CD4-positive, alpha-beta T cell treated with Interleukin-17A for 4 hours (primary cell): ENCODE measurements around the gene CEP43.

Source experiments
- DNase-seq: peaks from one replicate; pipeline ENCODE4 v3.0.0-alpha.2; 2020; ENCODE audit warnings: mixed read lengths

CEP43 gene

DNA sequence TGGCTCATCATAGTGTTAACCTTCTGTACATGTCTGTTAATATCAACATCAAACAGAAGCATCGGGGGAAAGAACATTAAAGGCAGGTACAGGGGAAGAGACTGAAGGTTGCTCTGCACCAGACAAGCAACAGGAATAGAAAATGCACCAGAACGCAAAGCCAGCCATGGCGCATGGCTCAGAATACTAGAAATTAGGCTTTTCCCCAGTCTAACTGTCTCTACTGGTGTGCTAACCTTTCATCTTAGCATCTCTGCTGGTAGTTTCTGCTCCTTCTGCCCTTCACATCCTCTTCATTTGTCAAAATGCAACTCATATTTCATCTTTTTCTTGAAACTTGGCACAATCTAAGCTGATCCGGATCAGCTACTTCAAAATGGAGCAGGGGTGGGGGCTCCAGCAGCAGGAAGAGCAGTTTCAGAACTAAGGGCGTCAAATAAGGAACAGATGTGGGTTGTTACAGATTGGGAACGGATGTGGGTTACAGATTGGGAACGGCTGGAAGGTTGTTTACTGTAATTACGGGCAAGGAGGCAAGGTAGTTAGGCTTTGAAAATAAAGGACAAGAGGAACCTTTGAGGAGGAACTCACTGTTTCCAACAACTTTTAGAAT is 29.7 kb upstream of the CEP43 start:
- peak; percentile 44 for DNase-seq

DNA sequence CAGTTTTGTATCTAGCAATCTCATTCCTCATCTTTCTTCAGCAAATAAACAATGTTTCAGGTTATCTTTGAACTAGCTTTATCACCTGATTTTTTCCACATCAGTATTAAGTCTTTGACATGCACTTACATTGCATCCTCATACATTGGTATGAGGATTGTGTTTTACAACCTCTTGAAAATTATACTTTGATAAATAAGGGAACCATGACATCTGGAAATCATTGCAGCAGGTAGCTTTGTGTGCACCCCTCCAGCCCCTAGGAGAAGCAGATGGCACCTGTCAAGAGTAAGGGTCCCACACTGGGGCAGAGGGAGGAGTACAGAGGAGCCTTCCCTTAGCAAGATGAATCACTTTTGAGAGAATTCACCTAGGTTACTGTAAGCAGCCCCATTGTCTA is 29.1 kb upstream of the CEP43 start:
- DNase-seq, result no peak

DNA sequence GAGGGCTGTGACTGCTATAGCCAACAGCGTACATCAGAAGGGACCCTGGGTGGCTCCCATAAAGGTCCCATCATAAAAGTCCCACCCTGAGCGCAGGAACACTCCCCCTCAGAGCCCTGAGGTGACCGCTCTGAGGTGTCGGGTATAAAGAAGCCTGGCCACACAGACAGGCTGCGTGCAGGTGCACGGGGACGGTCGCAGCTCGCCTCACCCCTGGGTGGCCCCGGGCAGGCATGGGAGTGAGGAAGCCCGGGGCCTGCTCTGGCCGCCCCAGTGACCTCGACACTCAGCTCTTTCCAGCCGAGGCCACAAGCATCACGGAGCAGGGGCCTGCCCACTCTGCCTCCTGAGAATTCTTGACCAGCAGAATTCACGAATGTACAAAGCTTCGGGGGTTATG is 28.4 kb upstream of the CEP43 start:
- no peak for DNase-seq

DNA sequence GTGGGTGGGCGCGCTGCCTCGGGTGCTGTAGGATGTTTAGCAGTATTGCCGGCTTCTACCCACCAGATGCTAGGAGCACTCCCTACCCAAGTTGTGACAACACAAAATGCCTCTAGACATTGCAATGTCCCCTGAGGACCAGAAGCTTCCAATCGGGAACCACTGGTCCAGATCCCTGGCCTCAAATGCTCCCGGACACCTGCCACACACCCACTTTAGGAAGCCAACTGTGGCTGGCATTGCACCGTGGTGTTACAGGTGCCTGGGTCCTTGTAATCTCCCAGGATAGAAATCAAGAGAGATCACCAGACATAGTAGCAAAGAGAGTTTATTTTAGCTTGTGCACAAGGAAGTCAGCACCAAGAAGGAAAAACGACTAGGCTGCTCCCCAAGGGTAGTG is 27.9 kb upstream of the CEP43 start:
- DNase-seq, result no peak

DNA sequence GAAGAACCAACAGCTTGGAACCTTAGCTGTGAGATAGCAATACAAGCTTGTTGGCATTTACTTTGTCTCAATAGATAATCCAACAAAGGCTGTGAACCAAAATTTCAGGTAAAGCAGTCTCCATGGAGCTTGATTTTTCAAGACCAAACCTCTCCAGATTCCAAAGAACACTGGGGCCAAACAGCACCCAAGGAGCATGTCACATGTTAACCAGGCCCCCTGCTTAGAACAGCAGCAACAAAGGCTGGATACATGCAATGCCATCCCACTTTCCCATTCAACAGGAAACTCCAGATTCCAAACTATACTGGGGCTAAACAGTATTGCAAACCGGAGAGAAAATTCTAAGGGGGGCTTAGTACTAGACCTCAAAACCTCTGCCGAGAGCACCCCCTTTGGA is 27.1 kb upstream of the CEP43 start:
- no peak for DNase-seq

DNA sequence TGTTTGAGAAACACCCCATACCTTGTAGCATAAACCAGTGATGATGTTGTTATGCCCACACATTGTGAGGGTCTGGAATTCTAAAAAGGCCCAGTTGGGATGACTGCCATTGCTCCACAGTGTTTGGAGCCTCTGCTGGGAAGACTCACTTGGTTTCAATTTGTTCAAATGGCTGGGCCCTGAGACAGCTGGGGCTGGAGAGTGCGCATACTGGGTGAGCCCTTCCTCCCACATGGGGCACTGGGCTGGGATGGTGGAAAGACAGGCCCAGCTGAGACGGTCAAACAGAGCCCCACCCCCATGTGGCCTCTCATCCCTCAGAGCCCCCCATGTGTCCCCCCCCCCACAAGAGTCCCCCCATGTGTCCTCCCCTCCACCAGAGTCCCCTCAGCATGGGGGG is 22.6 kb upstream of the CEP43 start:
- DNase-seq, result no peak

DNA sequence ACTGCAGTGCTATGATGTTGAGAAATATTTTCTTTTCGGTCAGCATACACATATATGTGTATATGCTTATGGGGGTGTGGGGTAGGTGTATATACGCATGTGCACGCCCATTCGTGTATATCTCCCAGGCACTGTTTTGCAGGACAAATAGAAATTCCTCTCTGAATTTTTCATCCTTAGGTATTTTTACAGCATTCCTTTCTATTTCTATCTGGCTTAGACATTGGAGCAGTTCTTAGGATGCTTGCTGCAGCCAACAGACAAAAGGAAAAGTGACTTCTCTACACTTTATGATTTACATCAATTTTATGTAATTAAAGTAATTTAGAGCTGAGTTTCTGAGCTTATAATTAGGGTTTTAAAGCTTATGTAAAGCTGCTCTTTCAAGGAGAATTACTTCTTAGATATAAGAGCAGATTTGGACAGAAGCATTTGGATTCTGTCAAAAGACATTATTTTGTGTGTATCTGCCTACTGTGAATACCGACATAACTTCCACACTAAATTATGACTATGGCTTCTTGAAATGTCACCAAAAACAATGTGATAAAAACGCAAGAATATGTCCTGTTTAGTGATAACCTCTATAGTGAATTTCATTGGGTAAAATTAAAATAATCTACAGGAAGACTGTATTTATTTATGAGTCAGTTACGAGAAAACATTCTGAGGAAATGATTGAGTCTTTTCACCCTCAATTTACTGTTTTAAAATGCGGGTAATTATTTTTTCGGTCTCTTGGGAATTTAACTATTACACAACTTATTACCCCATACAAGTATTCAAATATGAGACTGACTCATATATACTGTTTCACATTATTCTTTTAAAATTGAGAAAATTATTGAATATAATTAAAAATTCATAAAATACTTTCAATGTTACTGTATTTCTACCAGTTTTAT is 21.3 kb upstream of the CEP43 start:
- no peak for DNase-seq

DNA sequence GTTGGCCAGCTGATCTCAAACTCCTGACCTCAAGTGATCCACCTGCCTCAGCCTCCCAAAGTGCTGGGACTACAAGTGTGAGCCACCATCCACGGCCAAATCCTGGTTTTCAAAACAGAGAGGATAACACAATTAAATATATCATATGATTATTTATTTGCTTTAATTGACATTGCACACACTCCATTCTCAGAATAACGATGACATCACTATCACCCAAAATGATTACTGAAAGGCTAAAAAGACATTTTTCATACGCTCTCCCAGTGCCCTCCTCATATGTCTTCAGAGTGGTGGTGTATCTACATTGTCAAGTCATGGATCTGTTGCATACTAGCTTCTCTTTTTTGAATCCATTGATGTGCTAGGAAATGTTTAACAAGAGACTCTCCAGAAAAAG is 18.5 kb upstream of the CEP43 start:
- no peak for DNase-seq

DNA sequence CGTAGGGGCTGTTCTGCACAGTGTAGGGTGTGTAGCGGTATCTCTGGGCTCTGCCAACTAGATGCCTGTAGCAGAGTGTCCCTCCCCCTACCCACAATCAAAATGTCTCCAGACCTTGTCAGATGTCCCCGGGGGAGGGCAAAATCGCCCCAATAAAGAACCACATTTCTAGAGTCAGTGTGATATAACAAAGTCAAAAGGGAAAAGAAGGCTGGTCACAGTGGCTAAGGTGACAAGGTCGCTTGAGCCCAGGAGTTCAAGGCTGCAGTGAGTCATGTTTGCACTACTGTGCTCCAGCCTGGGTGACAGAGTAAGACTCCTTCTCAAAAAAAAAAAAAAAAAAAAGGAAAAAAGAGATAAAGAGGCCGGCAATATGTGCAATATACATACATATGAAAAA is 11.7 kb upstream of the CEP43 start:
- DNase-seq, result no peak

DNA sequence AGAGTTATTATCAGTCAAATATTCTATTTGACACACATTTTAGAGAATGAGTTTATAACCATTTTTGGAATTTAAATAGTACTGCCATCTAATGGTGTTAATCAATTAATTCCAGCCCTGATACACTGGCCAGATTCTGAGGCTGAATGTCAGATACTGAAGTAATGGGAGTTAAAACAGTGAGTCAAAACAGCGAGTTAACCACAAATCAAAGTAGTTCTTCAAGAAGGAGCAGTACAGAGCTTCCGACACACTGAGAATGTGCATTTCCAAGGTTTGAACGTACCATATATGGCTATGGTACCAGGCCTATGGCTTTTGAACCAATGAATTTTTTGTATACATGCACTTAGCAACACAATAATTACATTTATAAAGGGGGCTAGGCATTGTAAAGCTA is 11.3 kb upstream of the CEP43 start:
- no peak for DNase-seq

DNA sequence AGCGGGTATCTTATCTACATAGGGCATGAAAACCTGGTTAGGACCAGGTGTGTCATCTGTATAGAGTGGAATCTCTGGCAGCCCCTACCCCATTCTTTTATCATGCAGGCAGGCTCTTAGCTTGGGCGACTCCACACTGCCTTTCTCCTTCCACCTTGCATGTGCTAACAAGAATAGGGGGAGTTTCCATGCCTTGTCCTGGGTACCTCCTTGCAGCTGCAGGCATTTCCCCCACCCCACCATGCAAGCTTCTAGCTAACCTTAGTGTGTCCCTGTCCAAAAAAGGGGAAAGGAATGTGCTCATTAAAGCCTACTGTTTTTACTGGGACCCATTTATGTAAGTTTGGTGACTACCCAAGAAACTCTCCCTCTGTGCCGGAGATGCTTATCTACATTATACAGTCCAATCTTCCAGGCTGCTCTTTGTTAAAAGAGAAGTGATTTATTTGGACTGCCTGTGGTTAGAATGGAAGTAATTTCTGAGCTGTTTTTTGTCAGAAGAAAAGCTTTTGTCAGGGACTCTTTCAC is 10.5 kb upstream of the CEP43 start:
- no peak for DNase-seq

DNA sequence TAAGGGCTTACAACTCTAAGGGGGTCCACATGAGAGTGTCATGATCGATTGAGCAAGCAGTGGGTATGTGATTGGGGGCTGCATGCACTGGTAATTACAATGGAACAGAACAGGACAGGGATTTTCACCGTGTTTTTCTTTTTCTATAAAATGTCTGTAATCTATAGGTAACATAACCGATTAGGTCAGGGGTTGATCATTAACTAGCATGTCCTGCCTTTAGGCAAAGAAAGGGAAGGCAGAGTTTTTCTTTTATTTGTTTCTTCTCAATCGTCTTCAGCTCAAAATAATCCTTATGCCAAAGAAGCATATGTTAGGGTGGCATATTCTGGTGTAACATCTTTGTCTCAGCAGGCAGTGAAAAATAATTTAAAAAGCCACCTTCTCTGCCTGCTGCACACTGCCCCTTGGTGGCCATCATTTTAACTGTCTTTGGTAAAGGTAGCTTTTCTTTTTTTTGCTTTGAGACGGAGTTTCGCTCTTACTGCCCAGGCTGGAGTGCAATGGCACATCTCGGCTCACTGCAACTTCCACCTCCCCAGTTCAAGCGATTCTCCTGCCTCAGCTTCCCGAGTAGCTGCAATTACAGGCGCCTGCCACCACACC is 9.7 kb upstream of the CEP43 start:
- peak; percentile 72 for DNase-seq

DNA sequence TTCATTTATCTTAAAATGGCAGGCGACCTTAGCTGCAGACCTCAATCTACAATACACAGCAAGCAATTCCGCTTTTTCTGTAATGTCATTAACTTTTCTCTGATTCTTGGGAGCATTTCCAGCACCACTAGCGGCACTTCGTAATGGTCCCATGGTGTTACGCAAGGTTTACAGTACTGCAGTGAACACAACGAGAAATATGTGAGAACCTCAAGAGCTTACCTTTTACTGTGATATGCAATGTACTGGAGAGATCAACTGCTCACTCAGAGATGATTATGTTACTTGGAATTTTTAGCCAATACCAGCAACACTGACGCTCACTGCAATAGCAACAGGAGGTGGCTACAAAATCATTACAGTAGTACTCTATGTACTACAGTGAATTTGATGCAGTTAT is 2.8 kb upstream of the CEP43 start:
- DNase-seq, result no peak

DNA sequence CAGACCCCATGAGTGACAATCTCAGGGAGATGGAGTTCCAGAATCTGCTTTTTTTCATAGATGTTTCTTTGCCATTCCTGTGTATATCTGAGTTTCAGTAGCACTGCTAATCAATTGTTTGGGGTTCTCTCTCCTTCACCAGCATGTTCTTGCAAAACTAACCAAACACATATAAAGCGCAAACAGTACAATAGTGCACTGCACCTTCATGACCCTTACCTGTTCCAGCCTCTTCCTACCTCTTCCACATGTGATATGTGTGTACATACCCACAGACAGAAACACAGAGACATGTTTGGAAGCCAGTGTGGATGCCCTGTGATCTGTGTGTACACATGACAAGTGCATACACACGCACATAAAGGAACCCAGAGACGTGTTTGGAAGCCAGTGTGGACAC is 1.8 kb upstream of the CEP43 start:
- no peak for DNase-seq

DNA sequence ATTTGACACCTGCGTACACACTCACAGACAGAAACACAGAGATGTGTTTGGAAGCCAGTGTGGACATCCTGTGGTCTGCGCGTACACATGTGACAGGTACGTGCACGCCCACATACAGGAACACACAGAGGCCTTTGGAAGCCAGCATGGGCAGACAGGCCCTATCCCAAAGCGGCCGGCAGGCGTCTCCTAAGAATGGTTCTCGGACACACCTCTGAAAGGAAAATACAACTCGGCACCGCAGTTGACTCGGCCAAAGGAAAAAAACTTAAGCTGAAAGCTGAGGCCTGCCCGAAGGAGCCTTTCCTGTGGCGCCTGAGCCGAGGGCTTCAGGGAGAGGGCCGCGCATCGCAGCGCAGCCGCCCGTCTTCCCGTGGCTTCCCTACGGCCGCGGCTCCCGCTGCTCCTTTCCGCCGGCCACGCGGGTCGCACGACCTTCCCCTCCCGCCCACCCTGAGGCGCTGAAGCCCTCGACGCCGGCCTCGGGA is 1.4 kb upstream of the CEP43 start:
- DNase-seq, result peak; percentile 49

DNA sequence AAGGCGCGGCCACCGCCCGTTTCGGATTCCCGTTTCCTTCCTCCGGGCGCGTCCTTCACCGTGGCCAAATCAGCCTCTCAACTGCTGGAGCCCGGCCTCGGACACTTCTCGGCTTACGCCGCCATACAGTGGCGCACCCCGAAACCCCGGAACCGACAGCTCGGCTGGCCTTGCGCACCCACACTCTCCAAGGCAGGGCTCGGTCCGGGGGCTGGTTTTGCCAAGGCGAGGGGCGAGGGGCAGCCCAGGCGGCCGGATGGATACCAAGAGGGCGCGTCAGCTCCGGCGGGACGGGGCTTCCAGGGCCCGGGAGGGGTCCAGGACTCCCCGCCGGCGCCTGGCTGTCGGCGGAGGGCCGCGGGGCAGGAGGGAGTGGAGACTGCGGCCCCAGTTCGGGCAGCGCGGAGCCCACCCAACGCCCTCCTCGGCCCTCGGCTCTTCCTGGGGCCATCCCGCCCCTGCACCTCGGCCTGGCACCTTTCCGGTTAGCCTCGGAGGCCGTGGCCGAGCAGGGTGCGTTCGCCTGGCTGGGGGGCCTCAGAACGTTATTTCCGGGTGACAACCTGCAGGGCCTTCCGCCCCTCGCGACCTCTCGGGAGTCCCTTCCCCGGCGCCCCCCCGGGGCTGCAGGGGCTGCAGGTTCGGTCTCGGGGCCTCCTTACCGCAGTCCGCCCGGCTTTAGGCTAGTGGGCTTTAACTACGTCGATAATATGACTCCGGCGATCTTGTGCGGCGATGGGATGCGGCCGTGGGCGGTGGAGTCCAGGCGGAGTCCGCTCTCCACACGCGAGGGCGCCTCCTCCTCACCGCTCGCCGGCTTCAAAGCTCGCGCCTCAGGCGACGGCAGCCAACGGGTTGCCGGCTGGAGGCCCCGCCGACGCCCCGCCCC is 697 bp upstream of the CEP43 start:
- peak; percentile 28 for DNase-seq

DNA sequence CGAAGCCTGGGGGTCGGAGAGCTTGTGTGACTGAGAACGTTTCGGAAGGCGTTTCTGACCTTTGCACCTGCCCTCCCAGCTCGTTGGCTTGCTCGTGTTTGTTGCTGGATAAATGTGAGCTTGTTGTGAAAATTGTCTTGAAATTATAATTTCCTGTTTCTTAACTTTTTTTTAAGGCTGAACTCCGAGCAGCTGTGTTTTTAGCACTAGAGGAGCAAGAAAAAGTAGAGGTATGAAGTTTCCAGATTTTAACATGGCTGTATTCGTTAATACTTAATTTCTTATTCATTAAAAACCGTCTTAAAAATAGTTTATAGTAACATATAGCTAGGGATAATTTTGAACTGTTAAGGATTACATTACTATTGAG is 672 bp downstream of the CEP43 start:
- no peak for DNase-seq

DNA sequence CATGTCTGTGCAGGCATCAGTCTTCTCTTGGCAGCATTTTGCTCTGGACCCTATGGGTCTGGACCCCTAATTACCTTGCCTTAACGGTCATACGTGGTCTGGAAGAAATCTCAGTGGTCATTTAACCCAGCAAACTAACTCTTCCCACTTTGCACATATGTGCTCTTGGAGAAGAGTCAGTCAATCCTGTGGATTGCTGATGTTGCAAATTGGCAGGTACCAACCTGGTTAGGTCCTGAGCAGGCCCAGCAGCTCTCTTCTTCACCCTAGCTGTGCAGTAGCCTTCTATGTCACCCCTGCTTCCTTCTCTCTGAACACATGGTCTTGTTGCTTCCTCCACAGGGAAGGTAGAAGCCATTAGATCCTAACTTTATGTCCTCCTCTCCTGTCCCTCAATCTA is 1.6 kb downstream of the CEP43 start:
- no peak for DNase-seq

DNA sequence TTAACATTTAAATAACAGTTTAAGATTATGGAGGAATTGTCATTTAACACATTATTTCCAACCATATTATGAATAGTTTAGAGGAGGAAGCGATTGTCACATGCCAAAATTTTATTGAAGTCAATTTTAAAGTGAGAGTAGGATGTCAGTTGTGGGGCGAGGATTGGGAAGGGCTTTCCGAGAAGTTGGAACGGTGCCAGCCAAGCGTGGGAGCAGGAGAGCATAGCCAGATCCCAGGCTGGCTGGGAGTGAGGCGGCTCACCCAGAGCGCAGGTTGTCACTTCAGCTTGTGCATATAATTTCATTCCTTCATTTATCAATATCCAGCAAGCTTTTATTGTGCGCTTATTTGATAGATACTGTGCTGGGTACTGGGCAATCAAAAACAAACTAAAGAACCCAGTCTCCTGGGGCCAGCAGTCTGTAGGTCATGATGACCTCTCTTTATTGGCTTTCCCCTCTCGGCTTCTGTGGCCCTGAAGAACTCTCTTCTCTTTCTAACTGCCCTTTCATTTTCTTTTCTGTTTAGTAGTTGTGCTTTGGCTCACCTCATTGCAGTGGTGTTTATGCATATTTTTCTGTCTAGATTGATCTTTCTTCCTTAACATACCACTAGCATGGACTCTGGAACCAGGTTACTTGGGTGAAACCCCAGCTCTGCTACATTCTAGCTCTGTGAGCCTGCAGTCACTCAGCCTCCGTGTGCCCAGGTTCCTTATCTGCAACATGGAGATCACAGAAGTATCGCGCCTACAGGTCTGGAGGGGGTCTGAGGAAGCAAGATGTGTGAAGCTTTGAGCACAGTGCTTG is 6.4 kb downstream of the CEP43 start:
- no peak for DNase-seq

DNA sequence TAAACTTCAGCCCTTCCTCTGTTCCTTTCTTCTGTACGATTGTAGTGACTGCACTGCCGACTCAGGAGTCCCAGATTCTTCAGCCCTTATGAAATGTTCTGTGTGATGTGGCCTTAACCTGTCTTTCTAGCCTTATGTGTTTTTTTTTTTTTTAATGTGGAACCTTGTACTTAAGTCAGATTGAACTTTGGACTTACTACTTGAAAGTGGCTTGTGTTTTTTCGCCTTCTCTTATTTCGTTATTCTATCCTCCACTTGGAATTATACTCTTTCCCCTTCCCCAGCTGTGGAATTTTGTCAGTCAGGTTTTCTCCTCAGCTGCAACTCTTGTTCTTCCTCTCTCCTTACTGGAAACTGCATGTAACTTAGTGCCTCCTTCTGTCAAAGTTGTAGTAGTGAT is 8.8 kb downstream of the CEP43 start:
- no peak for DNase-seq

DNA sequence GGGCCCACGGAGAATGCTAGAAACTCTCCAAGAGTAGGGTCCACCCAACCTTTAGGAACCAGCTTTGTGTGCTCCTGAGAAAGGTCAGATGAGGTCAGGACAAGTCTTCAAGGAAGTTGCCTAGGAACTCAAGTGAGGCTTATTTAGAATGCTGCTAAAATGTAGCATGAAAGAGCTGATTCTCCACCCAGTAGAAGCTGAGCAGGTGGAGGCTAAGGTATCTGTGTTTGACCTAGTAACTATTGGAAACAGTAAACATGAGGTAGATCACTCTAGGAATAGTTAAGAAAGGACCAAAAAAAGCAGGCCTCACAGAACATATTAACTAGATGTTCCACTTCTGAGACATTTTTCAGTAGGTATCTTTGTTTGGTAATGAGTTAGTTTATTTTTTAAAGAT is 13.9 kb downstream of the CEP43 start:
- DNase-seq, result no peak

DNA sequence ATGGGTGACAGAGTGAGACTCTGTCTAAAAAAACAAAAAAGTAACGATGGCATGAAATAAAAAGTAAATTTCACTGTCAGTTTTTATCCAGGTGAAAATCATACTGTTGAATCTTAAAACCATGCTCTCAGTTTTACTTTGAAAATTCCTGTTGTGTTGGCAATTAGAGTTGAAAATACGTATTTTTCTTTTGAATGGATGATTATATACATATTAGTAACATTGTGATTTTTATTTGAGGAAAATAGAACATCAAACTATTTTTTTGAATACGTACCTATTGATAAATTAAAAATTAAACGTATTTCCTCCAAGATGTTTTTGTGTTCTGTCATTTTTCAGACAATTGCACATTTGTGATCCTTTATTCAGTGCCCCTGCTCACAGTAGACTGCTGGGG is 14.7 kb downstream of the CEP43 start:
- DNase-seq, result no peak
